SIG-M5 treated with dmso at 0.1 percent for 504 hours (cell line): Measurements from ENCODE around the gene TBATA.

Experiments
- DNase-seq: peaks from one replicate; lab custom pipeline; 2025; ENCODE audit not compliant: unreplicated experiment; lab: John Stamatoyannopoulos, UW

TBATA gene

DNA sequence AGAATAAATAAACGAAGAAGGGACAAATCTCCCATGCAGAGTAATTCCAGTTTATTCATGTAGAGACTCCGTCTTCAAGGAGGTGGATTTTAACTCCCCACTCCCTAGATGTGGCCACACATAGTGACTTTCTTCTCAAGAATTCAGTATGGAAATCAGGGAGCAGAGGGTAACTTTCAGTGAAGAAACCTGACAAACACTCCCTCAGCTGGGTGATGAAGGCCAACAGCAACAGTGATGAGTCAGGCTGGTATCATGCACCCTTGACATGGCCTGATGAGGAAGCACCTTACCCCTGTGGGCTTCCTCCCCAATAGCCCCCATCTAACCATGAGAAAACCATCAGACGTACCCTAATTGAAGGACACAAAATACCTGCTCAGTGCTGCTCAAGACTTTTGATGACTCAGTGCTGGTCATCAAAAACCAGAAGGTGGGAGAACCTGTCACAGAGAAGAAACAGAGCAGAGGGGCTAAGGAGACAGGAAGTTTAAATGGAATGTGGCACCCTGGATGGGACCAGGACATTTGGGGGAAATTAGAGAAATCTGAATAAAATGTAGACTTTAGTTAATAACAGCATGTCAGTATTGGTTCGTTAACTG, 62.3 kb downstream of the TBATA start:
- no peak for DNase-seq
